ENCODE results near the gene ALKBH7.
A peak's percentile ranks its signal among the peaks of the same experiment; 100 is the strongest.

The ALKBH7 gene

GRCh38 chr19:6364353-6364752 is 8.2 kb upstream of the ALKBH7 start:
- DNase-seq = no peak

DNA sequence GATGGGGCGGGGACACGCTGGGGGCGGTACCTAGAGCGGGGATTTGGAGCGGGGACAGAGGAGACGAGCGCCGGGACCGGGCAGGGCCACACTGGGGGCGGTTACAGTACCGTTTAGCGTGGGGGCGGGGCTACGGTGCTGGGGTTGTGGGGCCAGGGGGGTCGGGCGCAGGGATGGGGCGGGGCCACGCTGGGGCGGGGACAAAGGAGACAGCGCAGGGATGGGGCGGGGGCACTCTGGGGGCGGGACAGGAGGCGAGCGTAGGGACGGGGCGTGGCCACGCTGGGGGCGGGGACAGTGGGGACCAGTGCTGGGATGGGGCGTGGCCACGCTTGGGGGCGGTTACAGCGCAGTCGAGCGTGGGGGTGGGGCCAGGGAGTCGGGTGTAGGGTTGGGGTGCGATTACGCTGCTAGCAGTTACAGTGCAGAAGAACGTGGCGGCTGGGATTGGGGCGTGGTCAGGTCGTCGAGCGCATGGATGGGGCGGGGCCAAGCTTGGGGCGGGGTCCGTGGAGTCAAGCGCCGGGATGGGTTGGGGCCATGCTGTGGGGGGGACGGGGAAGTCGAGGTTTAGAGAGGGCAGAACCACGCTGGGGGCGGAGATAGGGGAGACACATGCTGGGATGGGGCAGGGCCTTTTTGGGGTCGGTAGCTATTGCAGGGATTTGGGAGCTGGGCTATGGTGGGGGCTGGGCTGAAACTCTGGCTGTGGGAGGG is 660 bp downstream of the ALKBH7 start:
- DNase-seq = peak; percentile 73 to 99 (median 94)

- DNase-seq = peak in 1 of 51 donors; percentile 16
These were observed 1.2 kb downstream of the ALKBH7 start for GRCh38 chr19:6373813-6374108.

GRCh38 chr19:6374161-6374709 is 1.6 kb downstream of the ALKBH7 start:
- no peak for DNase-seq

DNA sequence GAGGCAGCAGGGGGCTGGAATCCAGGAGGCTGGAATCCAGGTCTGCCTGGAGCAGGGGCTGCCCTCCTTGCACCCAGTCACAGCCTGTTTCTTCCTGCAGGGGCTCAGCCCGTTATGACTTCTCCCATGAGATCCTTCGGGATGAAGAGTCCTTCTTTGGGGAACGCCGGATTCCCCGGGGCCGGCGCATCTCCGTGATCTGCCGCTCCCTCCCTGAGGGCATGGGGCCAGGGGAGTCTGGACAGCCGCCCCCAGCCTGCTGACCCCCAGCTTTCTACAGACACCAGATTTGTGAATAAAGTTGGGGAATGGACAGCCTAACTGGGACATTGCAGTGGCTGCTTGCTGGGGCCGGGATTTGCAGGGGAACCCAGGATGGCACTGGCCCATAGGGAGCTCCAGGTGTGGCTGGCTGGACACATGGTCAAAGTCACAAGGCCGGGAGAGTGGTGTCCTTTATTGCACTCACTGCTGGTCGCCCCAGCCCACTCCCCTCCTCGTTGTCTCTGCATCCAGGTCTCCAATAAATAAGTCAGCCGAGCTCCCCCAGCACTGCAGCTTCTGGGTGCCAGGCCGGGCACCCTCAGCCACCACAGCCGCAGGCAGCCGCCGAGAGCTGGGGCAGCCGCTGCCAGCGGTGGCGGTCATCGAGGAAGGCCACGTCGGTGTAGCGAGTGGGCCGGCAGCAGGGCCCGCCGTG is 2.3 kb downstream of the ALKBH7 start:
- no peak for DNase-seq

DNA sequence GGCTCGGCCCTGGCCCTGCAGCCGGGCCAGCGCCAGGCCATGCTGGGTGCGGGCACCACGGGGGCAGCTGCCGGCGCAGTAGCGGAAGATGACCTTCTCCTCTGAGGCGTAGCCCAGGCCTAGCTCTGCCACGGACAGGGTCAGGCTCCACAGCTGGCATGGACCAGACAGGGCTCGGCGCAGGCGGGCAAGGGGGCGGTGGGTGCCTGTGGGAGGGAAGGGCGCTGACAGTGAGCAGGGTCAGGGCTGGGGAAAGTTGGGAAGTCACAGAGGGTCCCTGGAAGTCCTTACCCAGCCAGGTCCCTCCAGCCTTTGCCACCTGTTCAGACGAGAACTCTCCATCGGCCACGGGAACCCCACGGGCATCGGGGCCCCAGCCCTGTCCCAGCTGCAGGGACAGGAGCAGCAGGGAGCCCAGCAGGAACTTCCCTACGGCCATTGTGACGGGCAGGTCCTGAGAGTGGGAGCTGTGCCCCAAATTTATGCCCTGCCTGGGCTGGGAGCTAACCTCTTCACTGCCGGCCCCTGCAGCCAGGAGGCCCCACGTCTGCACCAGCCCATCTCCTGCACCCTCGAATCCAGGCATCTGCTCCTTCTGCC is 2.9 kb downstream of the ALKBH7 start, which contains the start of gene PSPN:
PSPN (minus strand) TSS at position 523 of the 600 bp plus-strand sequence; CDS start at position 439, 84 bp downstream.
- no peak for DNase-seq

DNA sequence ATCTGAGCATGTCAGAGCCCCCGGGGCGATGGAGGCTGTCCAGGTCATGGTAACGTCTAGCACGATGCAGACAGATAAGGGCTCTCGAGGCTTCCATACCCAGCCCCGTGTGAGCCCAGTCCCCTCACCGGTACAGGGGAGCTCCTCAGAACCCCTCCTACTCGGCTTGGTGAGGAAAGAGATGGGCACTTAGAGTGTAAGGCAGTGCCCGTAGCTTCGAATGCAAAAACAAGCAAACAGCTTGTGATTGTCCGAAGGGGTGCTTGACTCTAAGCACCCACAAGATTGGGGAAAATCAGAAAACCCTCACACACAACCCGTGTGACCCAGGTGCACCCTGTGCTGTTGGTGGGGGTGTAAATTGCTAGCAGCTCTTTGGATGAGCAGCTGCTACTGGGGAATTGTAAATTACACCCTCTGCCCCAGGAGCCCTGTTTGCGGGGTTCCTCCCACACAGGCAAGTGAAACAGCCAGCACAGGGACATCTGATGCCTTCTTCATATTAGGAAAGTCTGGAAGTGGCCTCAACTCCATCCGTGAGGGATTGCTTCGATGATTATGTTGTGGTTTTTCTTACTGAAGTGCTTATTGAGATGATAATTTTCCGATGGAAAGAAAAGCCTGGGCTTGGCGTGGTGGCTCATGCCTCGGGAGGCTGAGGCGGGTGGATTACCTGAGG is 4.1 kb downstream of the ALKBH7 start:
- DNase-seq = no peak

DNA sequence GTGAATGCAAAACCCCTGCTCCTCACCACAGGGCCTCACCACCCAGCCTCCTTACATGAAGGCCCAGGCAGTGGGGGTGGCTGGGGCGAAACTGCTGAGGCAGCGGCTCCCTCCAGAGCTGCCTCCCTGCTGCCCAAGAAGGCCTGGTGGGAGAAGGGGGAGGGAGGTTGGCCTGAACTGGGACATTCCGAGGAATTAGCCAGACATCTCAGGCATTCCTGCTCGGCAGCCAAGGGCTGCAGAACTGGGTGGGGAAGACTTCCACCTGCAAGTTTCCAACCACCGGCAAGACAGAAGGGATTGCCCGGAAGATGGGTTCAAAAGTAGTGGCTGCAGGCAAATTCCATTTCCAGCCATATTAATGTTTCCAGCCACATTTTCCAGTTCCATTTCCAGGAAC is 5.4 kb downstream of the ALKBH7 start:
- DNase-seq = no peak

DNA sequence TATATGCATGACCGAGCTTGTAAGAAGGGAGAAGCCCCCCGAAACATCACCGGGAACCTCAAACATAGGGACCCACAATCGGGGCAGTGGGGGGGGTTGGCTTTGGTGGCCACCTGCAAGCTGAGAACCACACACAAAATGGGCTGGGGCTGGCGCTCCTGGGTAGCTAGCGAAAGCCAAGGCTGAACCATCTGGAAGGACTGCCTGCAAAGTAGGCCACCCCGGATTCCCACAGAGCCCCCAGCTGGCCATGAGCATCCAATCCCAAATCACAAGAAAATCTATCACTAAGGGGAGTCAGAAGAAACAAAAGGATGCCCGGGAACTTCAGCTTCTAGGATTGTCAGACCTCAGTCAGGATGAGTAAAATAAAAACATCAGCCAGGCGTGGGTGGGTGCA is 5.9 kb downstream of the ALKBH7 start:
- no peak for DNase-seq

DNA sequence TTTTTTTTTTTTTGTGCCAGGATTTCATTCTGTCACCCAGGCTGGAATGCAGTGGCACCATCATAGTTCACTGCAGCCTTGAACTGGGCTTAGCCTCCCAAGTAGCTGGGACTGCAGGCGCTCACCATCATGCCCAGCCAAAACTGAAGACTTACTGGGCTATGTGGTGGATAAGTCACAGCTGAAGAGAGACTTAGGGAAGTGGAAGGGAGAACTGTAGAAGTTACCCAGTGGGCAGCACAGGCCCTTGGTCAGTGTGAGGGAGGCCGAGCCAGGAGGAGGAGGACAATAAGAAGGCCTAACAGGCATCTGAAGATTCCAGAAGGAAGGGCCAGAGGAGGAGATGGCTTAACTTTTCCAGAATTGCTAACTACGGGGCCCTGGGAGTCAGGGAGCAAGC is 7.2 kb downstream of the ALKBH7 start:
- DNase-seq = no peak

- DNase-seq = no peak
These were observed 8.6 kb downstream of the ALKBH7 start for GRCh38 chr19:6381030-6381750.

- no peak for DNase-seq
These were observed 10.6 kb downstream of the ALKBH7 start for GRCh38 chr19:6383188-6383587.

GRCh38 chr19:6384381-6384780 is 11.8 kb downstream of the ALKBH7 start:
- no peak for DNase-seq

GRCh38 chr19:6387372-6387771 is 14.8 kb downstream of the ALKBH7 start:
- no peak for DNase-seq

- DNase-seq = no peak
These were observed 19.9 kb downstream of the ALKBH7 start for GRCh38 chr19:6392221-6393073.

DNA sequence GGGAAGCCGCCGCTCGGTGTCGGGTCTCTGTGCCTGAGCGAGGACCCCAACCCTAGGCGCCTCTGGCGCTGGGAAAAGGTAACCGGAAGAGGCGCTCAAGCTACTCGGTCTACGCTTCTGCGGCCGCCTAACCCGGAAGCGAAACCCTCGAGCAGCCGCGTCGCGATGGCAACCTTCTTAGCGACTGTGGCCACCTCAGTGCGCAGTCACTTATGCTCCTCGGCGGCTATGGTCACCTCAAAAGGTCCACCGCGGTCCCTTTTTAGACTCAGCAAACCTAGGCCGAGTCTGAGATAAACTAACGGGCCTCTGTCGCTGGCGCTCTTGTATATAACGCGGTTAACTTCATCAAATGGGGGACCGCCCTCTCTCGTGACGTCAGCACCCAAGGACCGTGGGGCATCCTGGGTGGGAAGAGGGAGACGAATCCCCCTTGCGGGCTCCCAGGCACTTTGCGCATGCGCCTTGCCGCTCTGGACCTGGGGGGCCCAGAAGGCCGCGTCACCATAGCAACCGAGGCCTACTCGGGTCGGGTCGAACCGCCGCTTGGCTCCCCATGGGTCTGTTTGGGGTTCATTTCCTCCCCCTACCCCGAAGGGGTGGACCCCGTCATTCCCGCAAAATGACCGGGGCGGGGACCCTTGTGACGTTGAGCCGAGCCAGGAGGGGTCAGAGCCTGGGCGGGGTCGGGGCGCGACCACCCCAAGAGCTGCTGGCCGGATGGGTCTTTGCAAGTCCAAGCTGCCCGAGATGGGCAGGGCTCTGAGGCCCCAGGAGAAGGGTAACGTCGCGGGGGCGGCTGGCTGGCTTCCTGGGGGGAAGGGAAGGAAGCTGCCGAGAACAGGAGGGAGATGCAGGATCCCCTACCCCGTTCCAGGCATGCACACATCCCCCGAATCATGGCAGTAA is 20.7 kb downstream of the ALKBH7 start, which contains the start of gene GTF2F1:
GTF2F1 (minus strand) TSS at position 91 of the 909 bp plus-strand sequence. CDS start 169 bp downstream, outside the sequence.
- peak; percentile 80 to 99 (median 93) for DNase-seq

GRCh38 chr19:6393983-6394412 is 21.4 kb downstream of the ALKBH7 start:
- peak in 1 of 51 donors; percentile 65 for DNase-seq

- DNase-seq = no peak
These were observed 22.2 kb downstream of the ALKBH7 start for GRCh38 chr19:6394831-6395230.

- no peak for DNase-seq
These were observed 23.7 kb downstream of the ALKBH7 start for GRCh38 chr19:6396305-6396704.
